A375 (cell line): ENCODE results near the gene TKTL2. TPM values are rescaled to one million over a fixed set of nuclear protein-coding genes. Genes with fewer than 3 reads are reported as not detected.

Source experiments
- total RNA-seq: library from RNA; depleted of rRNA; stranded (reverse); fragments of >200 nt; shearing (Covaris generic); gene quantifications from 2 replicates; pipeline ENCODE4 v1.2.3, GENCODE V29; 2014; rRNA removed

The TKTL2 gene, protein sequence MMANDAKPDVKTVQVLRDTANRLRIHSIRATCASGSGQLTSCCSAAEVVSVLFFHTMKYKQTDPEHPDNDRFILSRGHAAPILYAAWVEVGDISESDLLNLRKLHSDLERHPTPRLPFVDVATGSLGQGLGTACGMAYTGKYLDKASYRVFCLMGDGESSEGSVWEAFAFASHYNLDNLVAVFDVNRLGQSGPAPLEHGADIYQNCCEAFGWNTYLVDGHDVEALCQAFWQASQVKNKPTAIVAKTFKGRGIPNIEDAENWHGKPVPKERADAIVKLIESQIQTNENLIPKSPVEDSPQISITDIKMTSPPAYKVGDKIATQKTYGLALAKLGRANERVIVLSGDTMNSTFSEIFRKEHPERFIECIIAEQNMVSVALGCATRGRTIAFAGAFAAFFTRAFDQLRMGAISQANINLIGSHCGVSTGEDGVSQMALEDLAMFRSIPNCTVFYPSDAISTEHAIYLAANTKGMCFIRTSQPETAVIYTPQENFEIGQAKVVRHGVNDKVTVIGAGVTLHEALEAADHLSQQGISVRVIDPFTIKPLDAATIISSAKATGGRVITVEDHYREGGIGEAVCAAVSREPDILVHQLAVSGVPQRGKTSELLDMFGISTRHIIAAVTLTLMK
- total RNA-seq: not detected in 2 replicates

DNA sequence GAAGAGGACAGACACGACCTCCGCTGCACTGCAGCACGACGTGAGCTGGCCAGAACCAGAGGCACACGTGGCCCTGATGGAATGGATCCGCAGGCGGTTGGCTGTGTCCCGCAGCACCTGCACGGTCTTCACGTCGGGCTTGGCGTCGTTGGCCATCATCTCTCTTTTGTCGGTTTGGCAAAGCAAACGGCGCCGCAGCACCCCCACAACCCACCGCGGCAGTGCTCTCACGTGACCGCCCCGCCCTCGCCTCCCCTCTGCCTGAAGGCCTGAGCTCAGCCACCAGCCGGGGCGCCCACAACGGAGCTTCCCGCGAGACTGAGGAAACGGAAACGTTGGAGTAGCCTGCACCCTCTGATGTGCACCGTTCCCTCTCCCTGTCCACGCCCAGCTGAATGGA, at the start of gene TKTL2:
TSS of gene TKTL2 (minus strand) at position 179 of the 400 bp plus-strand sequence. CDS start at position 159, 20 bp downstream.

DNA sequence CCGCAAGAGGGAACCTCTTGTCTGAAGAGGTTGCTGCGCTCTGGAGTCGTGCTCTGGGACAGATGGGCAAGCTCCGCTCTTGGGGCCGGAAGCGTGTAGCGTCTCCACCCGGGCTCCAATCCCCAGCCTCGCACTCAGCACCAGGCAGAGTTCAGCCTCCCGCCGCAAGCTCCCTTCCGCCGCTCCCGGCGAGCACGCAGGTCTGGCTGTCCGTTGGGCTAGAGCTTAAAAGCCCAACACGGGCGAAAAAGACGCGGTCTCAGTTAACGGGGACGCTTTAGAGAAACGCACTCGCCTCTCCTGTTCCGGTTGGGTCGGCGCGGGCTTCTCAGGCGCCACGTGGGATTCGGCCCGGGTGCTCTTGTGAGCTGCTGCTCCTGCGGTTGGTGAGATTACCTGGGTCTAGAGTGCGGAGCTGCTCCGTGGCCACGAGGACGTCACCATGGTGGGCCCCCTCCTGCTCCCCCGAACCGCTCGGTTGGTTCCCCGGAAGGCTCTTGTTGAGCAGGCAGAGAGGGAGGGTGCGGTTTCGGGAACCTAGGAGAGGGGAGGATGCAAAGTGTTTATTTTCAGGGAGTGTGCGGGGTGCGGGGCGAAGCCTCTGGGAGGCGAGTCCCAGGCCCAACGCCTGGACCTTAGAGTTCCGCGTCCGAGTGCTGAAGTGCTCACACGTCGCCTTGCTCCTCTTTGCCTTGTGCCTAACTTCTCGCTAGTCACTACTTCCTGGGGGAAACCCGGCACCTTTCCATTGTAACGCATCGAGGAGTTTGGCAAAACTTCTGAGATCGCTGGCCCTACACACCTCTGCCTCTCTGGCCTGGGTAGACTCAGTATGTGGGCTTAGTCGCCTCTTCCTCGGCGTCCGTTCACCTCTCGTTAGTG, 21.0 kb upstream of the TKTL2 start, which contains the start of gene TMA16:
TSS of gene TMA16 (plus strand) at position 331 of the 882 bp plus-strand sequence. CDS start at position 443, 112 bp downstream.

Other genes with a start within 250 kb of the TKTL2 start
- 0.15 and 0.45 TPM in 2 replicates for gene NPY1R, start 141.2 kb downstream of the TKTL2 start, total RNA-seq
- not detected in 2 replicates for gene NPY5R, start 129.9 kb downstream of the TKTL2 start, total RNA-seq
- gene TMA16, start 20.9 kb upstream of the TKTL2 start, total RNA-seq: 54.2 and 62.6 TPM in 2 replicates